Right ventricle myocardium inferior (tissue), 1 donor: ENCODE measurements around the gene HSPA5. TPM values are rescaled to one million over a fixed set of nuclear protein-coding genes. Genes with fewer than 3 reads are reported as not detected.
"Not testable (repeated sequence)": the region's sequence is repeated elsewhere in the genome, so short reads cannot be mapped to it uniquely, and the experiment has no call there.

ENCODE experiments used
- ATAC-seq: fragments of 200-7000 bp; cut with Tn5 transposase; one replicate; pipeline ENCODE4 v1.9.1; 2020; ENCODE audit warnings: mild to moderate bottlenecking, moderate library complexity
- DNase-seq: peaks from one replicate; pipeline ENCODE4 v3.0.0; 2021; ENCODE audit errors: missing footprints
- intact Hi-C: fragments of 100-400 bp; cut with DNase I; formaldehyde crosslinking; loops from one replicate; pipeline ENCODE4 v1.11.0; 2022
- total RNA-seq: library from RNA; stranded (reverse); fragmentation: NEBNext Ultra II Directional; extraction: Animal tissue kit (Norgen Biotek cat#: 25700); gene quantifications from one replicate; pipeline ENCODE4 v1.2.1, GENCODE V29; 2021
- donor health status: DM: no; HTN: yes; CAD: no; lungs with severe emphysema.

The HSPA5 gene
- total RNA-seq, 1 donor from 2014 or later = 195 TPM

DNA sequence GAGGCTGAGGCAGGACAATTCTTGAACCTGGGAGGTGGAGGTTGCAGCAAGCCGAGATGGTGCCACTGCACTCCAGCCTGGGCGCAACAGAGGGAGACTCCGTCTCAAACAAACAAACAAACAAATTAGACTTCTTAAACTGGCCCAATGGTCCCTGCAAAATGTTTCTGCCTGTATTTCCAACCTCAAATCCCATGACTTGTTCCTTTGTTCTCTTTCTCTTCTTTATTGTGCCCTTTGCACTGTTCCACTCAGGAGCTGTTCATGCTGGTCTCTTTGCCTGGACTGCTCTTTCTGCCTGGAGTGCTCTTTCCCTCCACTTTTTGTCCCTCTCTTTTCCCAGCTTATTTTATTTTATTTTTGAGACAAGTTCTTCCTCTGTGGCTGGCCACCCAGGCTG is 36.7 kb downstream of the HSPA5 start:
- DNase-seq = no peak
- no peak for ATAC-seq
- intact Hi-C loops = loop anchor here (5.0 kb wide), 2 partner anchors 38 to 262 kb away; partner anchors contain the start of genes GOLGA1 and HSPA5

DNA sequence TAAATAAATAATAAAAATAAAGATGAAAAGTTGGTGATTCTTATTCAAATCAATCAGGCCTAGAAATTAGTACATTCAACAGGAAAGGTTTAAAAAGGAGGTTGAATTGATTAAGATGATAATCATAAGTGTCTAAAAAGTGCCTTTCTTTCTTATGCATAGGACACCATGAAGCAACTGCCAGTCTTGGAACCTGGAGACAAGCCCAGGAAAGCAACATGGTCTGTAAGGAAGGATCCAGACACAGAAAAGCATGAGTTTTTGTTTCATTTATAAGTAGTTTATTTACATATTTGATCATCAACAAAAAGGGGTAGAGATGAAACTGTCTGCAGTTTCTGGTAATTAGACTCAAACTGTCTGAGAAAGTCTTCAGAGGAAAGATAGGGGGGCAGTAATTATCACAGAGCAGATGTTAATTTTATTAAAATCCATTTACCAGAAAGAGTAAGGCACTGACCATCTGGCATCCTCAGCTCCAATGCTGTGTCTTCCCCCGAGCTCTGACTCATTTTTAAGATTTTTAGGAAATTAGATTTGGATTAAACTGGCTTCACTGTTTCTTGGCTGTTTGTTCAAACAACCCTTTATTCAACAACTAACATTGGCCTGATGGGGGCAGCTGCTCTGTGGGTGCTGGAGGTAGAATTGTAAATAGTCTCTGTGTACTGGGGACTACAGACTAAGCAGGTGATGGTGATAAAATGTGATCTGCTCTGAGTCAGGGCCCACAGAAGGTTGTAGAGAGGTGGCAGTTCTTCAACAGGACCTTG is 38.1 kb downstream of the HSPA5 start:
- DNase-seq (no peak), ATAC-seq (no peak)
- intact Hi-C loops = loop anchor here (5.0 kb wide), 2 partner anchors 39 to 261 kb away; partner anchors contain the start of genes GOLGA1 and HSPA5

DNA sequence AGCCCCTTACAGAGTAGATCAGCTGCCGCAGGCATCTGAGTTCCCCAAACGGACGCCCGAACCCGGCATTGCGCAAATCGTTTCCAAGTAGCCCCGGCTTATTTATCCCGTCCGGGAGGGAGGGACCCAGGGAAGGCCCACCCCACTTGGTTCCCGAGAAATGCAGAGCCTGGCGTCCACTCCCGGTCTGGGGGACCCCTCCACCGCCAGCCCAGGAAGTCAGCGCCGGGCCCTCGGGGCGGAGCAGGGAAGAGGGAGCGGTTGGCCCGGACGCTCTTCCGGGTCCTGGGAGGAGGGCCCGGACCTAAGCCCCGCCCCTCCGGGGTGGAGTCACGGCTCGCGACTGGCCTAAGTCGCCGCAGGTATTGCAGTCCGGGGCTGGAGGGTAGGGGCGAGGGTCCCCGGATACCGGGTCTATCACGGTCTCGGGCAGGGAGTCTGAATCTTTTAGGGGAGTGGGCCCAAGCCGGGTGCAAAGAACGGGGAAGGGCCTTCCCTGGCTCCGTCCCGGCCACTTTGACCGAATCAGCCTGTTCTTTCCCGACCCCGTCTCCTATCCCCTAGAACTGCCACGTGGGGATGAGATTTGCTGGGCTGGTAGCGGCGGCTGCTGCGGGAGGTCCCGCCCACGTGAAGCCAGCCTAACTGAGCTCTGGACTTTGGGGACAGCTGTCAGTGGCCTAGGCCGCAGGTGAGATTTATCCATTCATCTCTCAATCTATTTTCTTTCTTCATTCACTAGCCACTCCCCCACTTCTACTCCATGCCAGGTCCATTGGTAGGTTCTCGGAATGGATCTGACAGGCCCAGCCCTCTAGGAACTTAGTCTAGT is 40.7 kb downstream of the HSPA5 start, which contains the start of gene RABEPK:
Gene RABEPK (plus strand): TSS at position 327 of the 832 bp plus-strand sequence. CDS start 2,472 bp downstream, outside the sequence.
- intact Hi-C loops = loop anchor here (5.0 kb wide), 2 partner anchors 42 to 258 kb away; partner anchors contain the start of genes GOLGA1 and HSPA5
- peak; percentile 100 for ATAC-seq
- DNase-seq = peak; percentile 95

DNA sequence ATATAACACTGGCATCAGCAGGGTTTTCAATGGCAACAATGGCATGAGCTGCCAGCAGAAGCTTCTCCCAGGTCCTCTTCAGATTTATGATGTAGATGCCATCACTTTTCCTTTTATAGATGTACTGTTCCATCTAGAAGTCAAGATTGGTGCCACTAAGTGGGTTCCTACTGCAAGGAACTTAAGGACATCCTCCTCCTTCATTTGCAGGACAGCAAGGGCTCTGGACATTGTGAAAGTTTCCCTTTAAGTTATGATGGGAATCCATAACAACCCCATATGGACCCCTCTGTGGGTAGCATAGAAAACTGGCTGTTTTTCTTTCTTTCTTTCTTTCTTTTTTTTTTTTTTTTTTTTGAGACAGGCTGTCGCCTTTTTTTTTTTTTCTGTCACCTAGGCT is 45.6 kb downstream of the HSPA5 start:
- intact Hi-C loops, ATAC-seq, DNase-seq: not testable (repeated sequence)

DNA sequence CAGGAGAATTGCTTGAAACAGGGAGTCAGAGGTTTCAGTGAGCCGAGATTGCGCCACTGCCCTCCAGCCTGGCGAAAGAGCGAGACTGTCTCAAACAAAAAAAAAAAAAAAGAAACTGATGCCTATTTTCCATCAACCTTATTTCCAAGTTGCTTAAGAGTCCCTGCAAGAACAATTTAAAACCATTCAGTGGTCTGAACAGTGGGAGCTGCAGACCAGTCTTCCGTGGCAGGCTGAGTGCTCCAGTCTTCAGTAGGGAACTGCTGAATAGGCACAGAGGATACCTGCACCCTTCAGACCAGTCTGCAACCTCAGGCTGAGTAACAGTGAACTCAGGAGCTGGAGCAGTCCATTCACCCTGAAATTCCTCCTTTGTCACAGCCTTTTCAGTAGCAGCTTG is 46.7 kb downstream of the HSPA5 start:
- intact Hi-C loops, DNase-seq, ATAC-seq: not testable (repeated sequence)

DNA sequence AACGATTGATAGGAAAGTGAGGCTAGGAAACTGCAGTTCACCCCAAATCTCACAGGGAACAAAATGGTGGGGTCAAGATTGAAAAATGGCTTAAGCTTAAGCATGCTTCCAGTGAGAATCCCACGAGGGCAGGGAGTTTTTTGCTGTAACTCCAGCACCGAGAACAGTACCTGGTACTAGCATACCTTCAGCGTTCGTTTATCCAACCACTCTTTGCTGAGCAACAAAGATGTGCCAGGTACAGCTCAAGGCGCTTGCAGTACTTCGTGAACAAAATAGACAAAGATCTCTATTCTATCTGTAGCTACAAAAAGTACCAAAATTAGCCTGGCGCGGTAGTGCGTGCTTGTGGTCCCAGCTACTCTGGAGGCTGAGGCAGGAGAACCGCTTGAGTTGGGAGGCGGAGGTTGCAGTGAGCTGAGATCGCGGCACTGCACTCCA is 50.8 kb downstream of the HSPA5 start:
- ATAC-seq = no peak
- intact Hi-C loops = no loop called here
- no peak for DNase-seq

DNA sequence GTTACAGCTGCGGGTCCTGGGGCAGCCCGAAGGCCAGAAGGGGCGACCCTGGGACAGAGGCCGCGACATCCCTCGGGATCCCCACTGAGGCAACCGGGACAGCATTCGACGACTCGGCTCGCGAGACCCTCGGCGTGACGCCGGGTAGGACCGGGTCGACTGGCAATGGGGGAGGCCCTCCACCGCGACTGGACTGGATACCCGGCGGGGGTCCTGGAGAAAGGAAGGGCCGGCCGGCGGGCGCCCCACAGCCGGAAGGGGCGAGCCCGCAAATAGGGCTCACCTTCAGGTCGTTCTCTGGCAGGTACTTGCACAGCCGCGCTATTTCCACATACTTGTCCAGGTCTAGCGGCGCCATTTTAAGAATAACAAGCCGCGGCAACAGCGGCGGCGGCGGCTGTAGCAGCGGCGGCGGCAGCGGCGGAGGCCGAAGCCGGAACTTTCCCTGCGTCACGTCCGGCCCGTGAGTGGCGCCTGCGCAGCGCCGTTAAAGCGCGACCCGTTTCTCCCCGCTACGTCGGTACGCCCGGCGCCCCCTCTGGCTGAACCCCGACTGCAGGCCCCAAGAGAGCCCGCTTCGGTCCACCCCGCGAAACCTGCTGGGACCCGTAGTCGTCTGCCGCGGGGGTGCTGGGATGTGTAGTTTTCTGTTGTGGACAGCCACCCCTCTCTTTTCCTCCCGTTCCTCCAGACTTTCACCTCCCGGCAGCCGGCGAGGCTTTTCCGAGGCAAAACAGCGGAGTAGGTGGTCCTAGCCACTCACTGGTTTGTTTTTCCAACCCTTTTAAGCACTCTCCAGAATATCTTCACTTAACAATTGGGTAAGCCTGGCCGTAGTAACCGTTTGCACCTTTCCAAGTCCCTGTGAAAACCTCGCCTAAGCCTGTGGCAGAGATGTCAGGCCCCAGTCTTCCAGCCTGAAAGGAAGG is 51.5 kb downstream of the HSPA5 start, which contains the start of gene PPP6C:
Gene PPP6C (minus strand): TSS at position 443 of the 929 bp plus-strand sequence. CDS start 85 bp downstream, at position 358.
- intact Hi-C loops = no loop called here
- ATAC-seq (peak; percentile 99), DNase-seq (peak; percentile 98)

DNA sequence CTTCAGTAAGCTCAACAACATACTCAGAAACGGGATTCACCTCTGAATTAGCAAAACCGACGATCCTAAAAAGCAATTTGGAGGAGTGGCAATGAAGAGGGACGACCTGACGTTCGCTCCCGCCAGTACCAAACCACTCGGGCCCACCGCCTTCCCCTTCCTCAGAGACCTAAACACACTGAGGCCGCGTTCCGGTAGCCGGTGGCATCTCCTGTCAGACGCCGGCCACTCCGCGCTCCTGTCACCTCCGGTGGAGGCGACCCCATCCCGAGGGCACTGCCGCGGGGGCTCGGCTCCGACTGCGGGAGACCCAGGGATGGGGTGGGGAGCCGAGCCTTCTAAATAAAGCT is 52.2 kb downstream of the HSPA5 start:
- DNase-seq = peak; percentile 76
- intact Hi-C loops = no loop called here
- ATAC-seq = peak; percentile 23

Other genes with a start within 250 kb of the HSPA5 start
- 3.4 TPM for gene SCAI, start 97.8 kb downstream of the HSPA5 start, total RNA-seq
- 39.4 TPM for gene PPP6C, start 51.5 kb downstream of the HSPA5 start, total RNA-seq
- 8.3 TPM for gene RABEPK, start 40.8 kb downstream of the HSPA5 start, total RNA-seq
- gene GAPVD1, start 20.5 kb upstream of the HSPA5 start, total RNA-seq = 31.5 TPM